Transverse colon (tissue), 4 donors: ENCODE results near the gene PYHIN1. TPM values are rescaled to one million over a fixed set of nuclear protein-coding genes. Genes with fewer than 3 reads are reported as not detected.

Experiments
- DNase-seq: peaks from one replicate; pipeline ENCODE4 v3.0.0-alpha.2; 2019
- H3K27ac ChIP-seq, 4 donors: fragments of 200-600 bp; sonication (generic); 2 replicates each; pipeline ENCODE4 v1.5.1; 2016 to 2018; ENCODE audit warnings: inconsistent platforms in 4 of 4
- H3K27me3 ChIP-seq: fragments of 200-600 bp; sonication (generic); 2 replicates; pipeline ENCODE4 v1.5.1; 2017; ENCODE audit warnings: inconsistent platforms
- H3K36me3 ChIP-seq, 4 donors: fragments of 200-600 bp; sonication (generic); 2 replicates each; pipeline ENCODE4 v1.5.1; 2017 to 2019; ENCODE audit warnings: inconsistent platforms in 4 of 4
- H3K4me1 ChIP-seq, 4 donors: fragments of 200-600 bp; sonication (generic); 2 replicates each; pipeline ENCODE4 v1.5.1; 2017 to 2020; ENCODE audit warnings: inconsistent platforms in 4 of 4
- H3K4me3 ChIP-seq, 4 donors: fragments of 200-600 bp; sonication (generic); 1 replicate in 1 of 4; 2 replicates in 3 of 4; pipeline versions ENCODE4 v1.5.1 to v1.6.1; 2017 to 2019; ENCODE audit warnings: inconsistent platforms in 4 of 4
- H3K9me3 ChIP-seq, 2 donors: fragments of 200-600 bp; sonication (generic); 2 replicates each; pipeline ENCODE4 v1.5.1; 2017 to 2019; ENCODE audit warnings: inconsistent platforms in 2 of 2
- CTCF ChIP-seq, 5 experiments: fragments of 200-600 bp in 3 of 5; fragments of 450-650 bp in 2 of 5; sonication (generic) in 3 of 5; IDR thresholded peaks; 1 replicate in 2 of 5; 2 replicates in 3 of 5; pipeline ENCODE4 v1.5.1; 2016 to 2017; ENCODE audit warnings: antibody characterized with exemption in 5 of 5, inconsistent platforms in 3 of 5, mild to moderate bottlenecking in 2 of 5, moderate library complexity in 1 of 5
- EP300 ChIP-seq: sonication (generic); formaldehyde crosslinking; IDR thresholded peaks from one replicate; pipeline ENCODE4 v1.6.1; 2017; ENCODE audit warnings: antibody characterized with exemption, low read depth
- POLR2A ChIP-seq: fragments of 450-650 bp; IDR thresholded peaks from one replicate; pipeline ENCODE4 v1.6.1; 2016; ENCODE audit warnings: antibody characterized with exemption, mild to moderate bottlenecking, moderate library complexity
- POLR2AphosphoS5 ChIP-seq, 3 donors: sonication (generic); formaldehyde crosslinking; IDR thresholded peaks; one replicate each; pipeline ENCODE4 v1.6.1; 2016; ENCODE audit warnings: antibody characterized with exemption in 3 of 3
- WGBS, 2 donors: methylation state at CpG; one replicate each; pipeline ENCODE4 v1.1.5; 2018; ENCODE audit warnings: low coverage in 1 of 2; 5-methylcytosine and 5-hydroxymethylcytosine counted together
- in situ Hi-C, 4 donors: fragments of 200-750 bp; cut with MboI; loops; one replicate each; pipeline versions ENCODE4 v1.15.0 to v1.15.1; 2017; ENCODE audit warnings: low sequenced_read_pairs in 3 of 4, low pct_ligation_motif_present in 1 of 4, low pct_unique_long_range_greater_than_20kb in 1 of 4
- intact Hi-C: fragments of 100-400 bp; cut with DNase I; formaldehyde crosslinking; loops from one replicate; pipeline ENCODE4 v1.15.1; 2023; ENCODE audit warnings: low total_unique reads
- total RNA-seq, 4 donors: library from RNA; depleted of rRNA; stranded (reverse); fragments of >200 nt; gene quantifications; one replicate each; pipeline ENCODE4 v1.1.0, GENCODE V29; 2016

Gene PYHIN1
- total RNA-seq, 4 donors from 2014 or later, result 0.68 to 4.4 (median 1.5) TPM; not detected in 1

- Histone ChIP-seq H3K4me1 (no peaks in the 10 kb centered on the region), H3K4me3 (no peak overlapping the region), H3K36me3 (no peaks in the 10 kb centered on the region), H3K27me3 (no peaks in the 10 kb centered on the region), H3K9me3 (no peaks in the 10 kb centered on the region), H3K27ac (no peak overlapping the region)
- in situ Hi-C loops (no loop called here), intact Hi-C loops (no loop called here)
- TF ChIP-seq POLR2A, result no peak
- no peak for TF ChIP-seq CTCF (IDR thresholded peaks at IDR 0.05)
- no peak for TF ChIP-seq POLR2AphosphoS5 (IDR thresholded peaks at IDR 0.05)
- TF ChIP-seq EP300, result no peak
- no peak for DNase-seq
Measured at GRCh38 chr1:158946785-158947184, 15.4 kb downstream of the PYHIN1 start.

GRCh38 chr1:158951956-158952355, 20.6 kb downstream of the PYHIN1 start:
- TF ChIP-seq EP300 (no peak), CTCF (IDR thresholded peaks at IDR 0.05) (no peak), POLR2AphosphoS5 (IDR thresholded peaks at IDR 0.05) (no peak), POLR2A (no peak)
- intact Hi-C loops (no loop called here), in situ Hi-C loops (no loop called here)
- H3K36me3 ChIP-seq, result no peaks in the 10 kb centered on the region
- DNase-seq, result peak; percentile 24
- H3K27me3 ChIP-seq, result no peaks in the 10 kb centered on the region
- 56 to 74% methylated on average over 9 to 15 of the region's 15 CpGs for WGBS, 2 donors
- no peaks in the 10 kb centered on the region for H3K9me3 ChIP-seq
- H3K4me3 ChIP-seq, result no peak overlapping the region
- no peaks in the 10 kb centered on the region for H3K4me1 ChIP-seq
- H3K27ac ChIP-seq, result no peak overlapping the region

GRCh38 chr1:158952416-158952815, 21.1 kb downstream of the PYHIN1 start:
- Histone ChIP-seq H3K4me1 (no peaks in the 10 kb centered on the region), H3K27me3 (no peaks in the 10 kb centered on the region), H3K9me3 (no peaks in the 10 kb centered on the region), H3K36me3 (no peaks in the 10 kb centered on the region), H3K4me3 (no peak overlapping the region), H3K27ac (no peak overlapping the region)
- no peak for TF ChIP-seq CTCF (IDR thresholded peaks at IDR 0.05)
- no peak for TF ChIP-seq EP300
- TF ChIP-seq POLR2A, result no peak
- TF ChIP-seq POLR2AphosphoS5 (IDR thresholded peaks at IDR 0.05), result no peak
- in situ Hi-C loops, result no loop called here
- WGBS, 2 donors, result 77 to 84% methylated on average over 4 to 9 of the region's 9 CpGs
- no peak for DNase-seq
- intact Hi-C loops, result no loop called here

- Histone ChIP-seq H3K27ac (no peak overlapping the region), H3K4me3 (no peak overlapping the region), H3K9me3 (no peaks in the 10 kb centered on the region), H3K4me1 (no peaks in the 10 kb centered on the region), H3K27me3 (no peaks in the 10 kb centered on the region), H3K36me3 (no peaks in the 10 kb centered on the region)
- in situ Hi-C loops (no loop called here), intact Hi-C loops (no loop called here)
- WGBS, 2 donors, result 87 to 100% methylated on average over 1 of the region's 1 CpG
- DNase-seq, result no peak
- TF ChIP-seq POLR2A (no peak), POLR2AphosphoS5 (IDR thresholded peaks at IDR 0.05) (no peak), CTCF (IDR thresholded peaks at IDR 0.05) (no peak), EP300 (no peak)
Measured at GRCh38 chr1:158961178-158961577, 29.8 kb downstream of the PYHIN1 start.
